GM12801 (cell line): ENCODE results near the gene TYW5.

Source experiments
- CTCF ChIP-seq: IDR thresholded peaks from one replicate; pipeline ENCODE4 v1.5.1; 2011; ENCODE audit warnings: control low read depth; ENCODE audit not compliant: insufficient read length; ENCODE audit errors: extremely low read depth

TYW5 gene

GRCh38 chr2:199992296-199992695 is 37.0 kb upstream of the TYW5 start:
- no peak for TF ChIP-seq CTCF

- TF ChIP-seq CTCF, result no peak
These were observed 36.4 kb upstream of the TYW5 start for GRCh38 chr2:199991691-199992090.

- no peak for TF ChIP-seq CTCF
These were observed 34.5 kb upstream of the TYW5 start for GRCh38 chr2:199989822-199990221.

- TF ChIP-seq CTCF, result no peak
These were observed 32.9 kb upstream of the TYW5 start for GRCh38 chr2:199988151-199988550.

- no peak for TF ChIP-seq CTCF
These were observed 32.3 kb upstream of the TYW5 start for GRCh38 chr2:199987586-199987985.

GRCh38 chr2:199985625-199986207 is 30.4 kb upstream of the TYW5 start:
- TF ChIP-seq CTCF, result no peak

GRCh38 chr2:199984755-199985154 is 29.5 kb upstream of the TYW5 start:
- TF ChIP-seq CTCF, result no peak
